GM18870 (cell line): Measurements from ENCODE around the gene IQSEC1.

Experiments used
- ATAC-seq: cut with Tn5 transposase; IDR thresholded peaks from one replicate; pipeline ENCODE4 v1.9.1; 2021; ENCODE audit warnings: moderate library complexity; ENCODE audit not compliant: unreplicated experiment

The IQSEC1 gene

DNA sequence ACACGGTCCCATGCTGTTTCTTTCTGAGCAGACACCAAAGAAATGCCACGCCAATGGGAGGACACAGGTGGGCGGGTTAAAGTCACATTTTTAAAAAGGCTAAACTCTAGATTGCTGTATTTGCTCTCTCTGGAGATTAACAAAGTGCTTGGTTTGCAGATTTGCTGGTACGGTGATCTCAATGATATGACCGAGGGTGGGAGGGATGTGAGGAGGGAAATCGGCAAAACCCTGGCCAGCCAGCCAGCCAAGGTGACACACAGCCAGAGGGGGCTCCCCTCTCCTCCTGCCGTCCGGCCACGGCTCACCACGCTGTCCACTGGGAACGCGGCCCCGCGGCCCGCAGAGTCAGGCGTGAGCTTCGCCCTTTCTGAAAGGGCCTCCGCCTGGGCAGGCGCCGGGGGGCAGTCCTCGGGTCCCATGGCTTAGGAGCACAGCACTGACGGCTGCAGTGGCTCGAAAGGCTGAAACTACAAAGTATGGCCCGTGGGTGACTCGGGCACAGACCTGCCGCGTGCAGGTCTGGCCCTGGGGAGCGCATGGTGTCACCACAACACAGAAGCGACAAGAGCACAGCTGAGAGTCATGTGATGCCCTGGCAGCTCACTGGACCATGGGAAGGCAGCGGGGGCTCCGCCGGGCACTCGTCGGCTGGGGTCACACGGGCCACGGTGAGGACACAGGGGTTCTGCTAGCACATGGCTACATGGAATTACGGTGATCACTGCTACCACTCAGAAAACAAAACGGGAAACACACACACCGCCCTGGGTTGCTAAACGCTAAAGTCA lies 174.1 kb downstream of the IQSEC1 start:
- ATAC-seq = no peak

DNA sequence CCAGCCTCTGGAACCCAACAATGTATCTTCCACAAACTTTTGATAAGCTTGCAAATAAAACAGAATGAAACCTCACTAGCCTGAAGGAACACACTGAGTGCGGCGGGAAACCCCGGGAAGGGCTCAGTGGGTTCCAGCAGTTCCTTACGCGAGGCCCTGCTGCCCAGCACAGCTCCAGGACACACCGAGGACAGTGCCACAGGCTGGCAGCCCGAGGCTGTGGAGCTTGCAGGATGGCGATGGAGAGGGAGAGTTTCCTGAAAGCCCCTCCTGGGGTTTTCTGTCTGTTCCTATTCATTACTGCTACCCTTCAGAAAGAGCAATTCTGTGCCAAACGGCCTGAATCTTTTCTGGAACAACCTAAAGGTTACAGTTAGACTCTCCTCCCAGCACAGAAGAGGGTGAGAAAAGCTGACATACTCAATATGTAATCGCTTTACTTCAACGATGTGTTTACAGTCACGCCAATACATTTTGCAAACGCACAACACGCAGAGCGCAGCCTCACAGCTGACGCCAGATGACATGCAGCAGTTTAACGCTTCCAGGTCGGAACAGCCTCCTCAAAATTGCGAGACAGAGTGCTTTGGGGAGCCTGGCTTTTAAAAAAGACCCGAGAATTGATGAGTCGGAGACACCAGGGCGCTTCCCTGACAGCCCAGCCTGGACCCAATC lies 174.8 kb downstream of the IQSEC1 start:
- no peak for ATAC-seq

DNA sequence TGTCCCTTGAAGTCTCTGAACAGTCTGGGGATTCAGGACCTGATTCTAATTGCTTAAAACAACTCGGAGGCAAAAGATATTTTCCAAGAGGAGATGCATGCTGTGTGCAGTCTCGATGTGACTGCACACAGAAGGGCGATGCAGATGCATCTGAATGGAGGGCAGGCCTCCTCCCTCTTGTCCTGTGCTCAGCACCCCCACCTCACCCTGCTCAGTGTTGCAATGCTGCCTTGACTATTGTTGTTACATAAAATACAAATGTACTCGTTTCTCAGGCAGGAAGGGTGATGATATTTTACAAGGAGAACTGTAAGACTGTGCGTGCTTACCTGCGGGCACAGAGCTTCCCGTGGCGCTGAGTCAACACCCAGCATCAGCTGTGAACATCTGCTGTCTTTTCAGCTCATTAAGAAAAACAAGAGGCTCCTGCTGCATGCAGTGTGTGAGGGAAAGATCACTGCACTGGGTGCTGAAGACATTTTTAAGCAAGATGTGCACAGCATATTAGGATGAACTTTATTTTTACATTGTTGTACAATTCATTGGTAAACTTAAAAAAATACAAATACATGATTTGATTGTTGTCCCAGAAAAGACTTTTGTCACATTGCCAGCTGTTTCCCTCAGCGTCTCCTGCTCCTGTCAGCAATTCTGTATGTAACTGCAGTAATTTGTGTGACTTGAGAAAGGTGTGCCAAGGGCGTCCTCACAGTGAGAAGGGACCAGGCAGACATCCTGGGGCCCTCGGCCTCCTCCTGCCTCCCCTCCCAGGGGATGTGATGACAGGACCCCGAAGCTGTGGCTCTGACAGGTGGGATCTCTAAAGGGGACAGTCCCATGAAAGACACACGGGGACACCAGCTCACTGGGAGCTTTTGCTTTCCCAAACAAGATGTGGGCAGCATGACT lies 175.6 kb downstream of the IQSEC1 start:
- no peak for ATAC-seq

DNA sequence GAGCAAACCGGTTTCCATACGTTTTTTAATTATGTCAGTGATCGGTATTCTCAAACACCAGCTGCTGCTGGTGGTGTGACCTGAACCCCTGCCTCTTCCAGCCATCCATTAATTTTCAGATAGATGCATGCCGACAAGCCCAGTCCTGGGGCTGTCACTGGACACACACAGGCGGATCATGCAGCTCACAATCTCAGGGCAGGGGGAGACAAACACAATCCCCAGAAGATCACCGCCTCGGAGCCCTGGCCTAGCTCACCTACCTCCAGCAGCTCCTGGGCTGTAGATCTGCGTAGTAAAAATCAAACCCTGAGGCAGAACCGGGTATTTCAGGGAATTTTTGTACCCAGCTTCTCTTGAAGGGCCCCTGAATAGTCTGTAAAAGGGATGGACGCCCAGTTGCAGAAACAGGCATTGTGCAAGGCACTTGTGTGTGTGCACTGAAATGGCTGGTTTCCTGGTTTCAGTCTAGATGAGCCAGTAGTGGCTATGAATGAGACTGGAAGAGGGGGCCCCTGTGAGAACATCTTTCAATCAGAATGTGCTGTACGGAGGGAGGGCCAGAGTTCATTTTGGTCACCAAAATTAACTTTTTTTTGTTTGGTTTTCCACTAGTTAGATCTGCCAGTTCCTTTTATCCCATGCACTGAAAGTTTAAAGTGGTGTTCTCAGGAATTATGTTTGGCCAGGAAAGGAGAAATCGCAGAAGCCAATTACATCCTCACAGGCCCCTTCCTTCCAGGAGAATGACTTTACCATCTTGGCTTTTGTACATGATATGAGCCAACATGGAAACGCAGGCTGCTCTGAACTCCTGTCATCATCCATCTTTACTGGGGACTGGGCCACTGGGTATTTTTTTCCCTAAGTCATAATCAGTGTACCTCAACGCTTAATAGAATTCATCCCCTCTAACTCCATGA lies 176.9 kb downstream of the IQSEC1 start:
- ATAC-seq = no peak

DNA sequence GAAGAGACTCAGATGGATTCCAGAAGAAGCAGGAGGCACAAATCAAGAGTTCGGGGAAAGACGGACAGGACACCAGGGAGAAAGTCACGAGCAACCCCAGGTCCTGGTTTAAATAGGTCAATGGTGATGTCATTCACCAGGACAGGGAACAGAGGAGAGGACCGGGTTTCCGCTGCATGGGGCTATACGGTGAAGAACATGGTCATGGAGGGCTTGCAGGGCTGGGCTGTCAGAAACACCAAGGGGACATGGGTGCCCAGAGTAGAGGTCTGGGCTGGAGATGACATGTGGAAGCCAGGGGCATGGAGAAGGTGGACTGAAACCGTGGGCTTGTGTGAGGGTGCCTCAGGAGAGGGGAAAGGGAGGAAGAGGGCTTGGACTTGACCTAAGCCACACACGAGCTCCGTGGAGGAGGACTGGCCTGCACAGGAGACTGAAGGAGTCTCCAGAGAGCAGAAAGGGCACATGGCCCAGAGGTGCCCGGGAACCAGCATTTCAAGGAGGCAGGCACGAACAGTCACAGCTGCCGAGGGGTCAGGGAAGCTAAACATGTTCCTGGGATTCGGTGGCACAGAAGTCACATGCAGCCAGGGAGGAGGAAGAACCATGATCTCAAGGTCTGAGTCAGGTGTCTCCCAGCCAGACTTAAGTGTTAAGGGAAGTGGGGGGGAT lies 177.7 kb downstream of the IQSEC1 start:
- ATAC-seq = no peak

DNA sequence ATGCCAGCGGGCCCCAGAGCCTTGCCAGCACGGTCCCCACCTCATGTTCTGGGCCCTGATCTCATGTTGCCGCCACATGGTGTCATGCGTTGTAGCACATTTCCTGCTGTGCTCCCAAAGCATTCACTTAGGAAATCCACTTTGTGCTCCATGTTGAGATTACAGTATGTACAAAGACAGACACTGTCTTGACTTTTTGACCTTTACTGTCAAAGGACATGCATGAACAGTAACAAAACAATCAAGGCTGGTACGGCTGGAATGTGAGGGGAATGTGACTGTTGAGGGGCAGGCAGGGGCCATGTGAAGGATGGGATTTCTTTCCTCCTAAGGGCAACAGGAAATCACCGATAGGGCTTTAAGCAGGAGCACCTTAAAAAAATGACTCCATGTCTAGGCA lies 178.6 kb downstream of the IQSEC1 start:
- no peak for ATAC-seq

DNA sequence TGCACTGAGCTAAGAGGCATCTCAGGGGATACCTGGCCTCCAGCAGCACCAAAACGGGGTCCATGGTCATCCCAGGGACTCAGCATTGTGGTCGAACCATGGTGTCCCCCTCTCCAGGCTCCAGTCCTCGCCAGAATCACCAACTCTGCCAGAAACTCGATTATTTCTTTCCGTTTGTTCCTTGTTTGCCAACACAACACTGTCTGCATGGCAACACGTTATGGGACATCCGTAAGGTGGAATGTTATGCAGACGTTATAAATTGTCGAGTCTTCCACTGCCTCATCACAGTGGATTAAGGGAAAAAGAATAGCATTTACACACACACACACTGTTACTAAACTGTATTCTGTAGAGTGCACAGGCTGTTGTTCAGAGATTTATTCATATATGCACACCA lies 179.4 kb downstream of the IQSEC1 start:
- ATAC-seq = no peak

DNA sequence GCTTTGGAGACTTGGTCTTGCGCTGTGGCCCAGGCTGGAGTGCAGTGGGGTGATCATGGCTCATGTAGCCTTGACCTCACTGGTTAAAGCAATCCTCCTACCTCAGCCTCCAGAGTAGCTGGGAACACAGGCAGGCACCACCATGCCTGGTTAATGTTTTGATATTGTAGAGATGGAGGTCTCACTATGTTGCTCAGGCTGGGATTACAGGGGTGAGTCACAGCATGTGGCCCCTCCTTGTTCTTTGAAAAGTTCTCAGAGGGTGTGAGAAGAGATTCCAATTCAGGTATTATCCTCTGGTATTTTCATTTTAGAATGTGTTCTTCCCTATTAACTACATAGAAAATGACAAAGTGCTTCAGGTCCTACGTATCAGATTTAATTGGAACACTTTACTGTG lies 180.0 kb downstream of the IQSEC1 start:
- ATAC-seq = no peak

DNA sequence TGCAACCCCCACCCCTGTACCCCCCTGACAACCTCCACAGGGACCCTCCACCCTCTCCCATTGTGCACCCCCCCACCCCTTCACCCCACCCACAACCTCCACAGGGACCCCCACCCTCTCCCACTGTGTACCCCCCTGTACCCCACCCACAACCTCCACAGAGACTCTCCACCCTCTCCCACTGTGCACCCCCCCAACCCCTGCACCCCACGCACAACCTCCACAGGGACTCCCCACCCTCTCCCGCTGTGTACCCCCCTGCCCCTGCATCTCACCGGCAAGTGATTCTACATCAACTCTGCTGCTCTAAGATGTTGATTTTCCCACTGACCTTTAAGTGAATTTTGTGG lies 180.4 kb downstream of the IQSEC1 start:
- ATAC-seq = no peak

DNA sequence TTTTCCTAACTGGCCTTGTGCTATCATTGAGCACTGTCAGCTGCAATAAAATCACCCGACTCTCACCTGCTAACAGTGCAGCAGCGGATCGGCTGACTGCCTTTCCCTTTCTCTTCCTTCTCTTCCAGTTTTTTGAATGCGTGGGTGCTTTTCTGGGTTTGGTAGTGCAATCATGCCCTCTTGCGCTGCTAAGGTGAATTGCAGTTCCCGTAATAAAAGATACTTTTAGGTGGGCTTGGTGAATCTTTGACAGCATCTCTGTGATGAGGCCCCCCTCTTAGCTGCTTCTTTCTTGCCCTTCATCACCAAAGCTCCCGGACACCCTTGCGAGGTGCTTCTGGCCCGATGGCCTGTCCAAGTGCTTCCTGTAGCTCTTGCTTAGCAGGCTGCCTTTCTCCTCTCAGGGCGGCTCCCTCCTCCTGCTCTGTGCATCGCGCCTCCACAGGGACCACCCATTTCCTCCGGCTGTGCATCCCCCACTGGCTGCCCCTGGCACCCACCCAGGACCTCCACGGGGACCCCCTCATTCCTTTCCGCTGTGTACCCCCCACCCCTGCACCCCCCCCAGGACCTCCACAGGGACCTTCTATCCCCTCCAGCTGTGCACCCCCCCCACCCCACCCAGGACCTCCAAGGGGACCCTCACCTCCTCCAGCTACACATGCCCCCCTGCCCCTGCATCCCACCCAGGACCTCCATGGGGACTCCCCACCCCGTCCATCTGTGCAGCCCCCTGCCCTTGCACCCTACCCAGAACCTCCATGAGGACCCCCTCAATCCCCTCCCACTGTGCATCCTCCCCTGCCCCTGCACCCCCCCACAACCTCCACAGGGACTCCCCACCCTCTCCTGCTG lies 181.0 kb downstream of the IQSEC1 start:
- no peak for ATAC-seq

DNA sequence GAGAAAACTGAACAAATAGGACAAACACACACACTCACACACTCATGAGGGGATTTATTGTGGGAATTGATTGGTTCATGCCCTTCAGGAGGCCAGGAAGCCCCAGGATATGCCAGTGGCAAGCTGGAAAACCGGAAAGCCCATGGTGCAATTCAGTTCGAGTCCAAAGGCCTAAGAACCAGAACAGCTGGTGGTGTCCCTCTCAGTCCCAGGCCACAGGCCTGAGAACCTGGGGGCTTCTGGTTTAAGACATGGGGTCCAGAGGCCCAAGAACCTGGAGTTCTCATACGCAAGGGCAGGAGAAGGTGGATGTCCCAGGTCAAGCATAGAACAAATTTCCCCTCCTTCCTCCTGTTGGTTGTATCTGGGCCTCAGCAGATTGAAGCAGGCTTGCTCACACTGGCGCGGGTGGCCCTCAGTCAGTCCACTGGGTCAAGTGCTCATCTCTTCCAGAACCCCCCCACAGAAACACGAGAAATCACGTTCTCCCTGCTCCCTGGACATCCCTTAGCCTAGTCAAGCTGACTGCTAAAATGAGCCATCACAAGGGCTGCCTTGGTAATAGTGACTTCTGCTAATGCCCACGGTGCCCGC lies 181.7 kb downstream of the IQSEC1 start:
- ATAC-seq = no peak

DNA sequence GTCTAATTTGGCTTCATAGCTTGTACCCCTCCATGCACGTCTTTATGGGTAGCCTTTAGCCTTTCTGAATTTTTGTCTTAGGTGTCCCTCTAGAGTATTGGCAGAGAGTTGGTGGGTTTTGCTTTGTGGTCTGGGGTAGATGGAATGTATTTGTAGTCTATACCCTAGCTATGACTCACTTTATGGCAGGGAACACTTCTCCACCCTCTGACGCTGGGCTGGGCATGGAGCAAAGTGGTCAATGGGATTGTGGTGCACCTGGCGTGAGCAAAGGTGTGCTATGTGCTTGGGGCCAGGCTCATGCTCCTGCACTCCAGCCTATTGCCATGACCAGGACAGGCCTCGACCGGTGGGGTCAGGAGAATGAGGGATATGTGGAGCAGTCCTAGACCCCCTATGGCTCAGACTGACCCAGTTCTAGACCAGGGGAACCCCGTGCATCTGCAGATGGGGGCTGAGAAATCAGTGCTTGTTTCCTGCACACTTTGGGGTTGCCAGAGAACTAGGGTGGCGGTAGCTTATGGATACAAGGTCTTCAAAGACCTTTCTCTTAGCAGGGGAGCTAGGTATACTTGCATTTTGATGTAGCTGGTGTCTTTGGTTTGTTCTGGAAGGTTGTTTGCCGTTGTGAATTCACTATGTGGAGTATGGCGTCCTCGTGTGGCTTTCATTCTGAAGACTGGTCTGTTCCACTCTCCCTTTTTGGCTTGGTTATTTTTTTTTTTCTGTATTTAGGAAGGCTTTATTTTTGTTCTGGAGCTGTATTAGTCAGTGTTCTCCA lies 182.4 kb downstream of the IQSEC1 start:
- no peak for ATAC-seq

DNA sequence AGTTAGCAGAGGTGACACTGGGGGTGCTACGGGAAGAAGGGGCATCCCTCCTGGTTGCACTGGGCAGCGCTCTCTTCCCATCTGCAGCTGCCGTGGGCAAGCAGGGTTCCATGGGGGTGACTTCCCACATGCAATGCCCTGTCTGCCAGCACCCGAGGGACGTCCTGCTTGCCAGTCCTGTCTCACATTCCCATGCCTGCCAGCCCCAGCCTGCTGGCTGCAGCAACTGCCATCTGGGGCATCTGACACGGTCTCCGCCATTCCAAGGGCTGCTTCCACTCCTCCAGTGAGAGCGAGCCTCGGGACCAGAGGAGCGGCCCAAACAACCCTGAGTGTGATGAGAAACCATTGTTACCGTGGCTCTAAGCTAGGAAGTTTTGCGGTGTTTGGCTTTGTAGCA lies 186.5 kb downstream of the IQSEC1 start:
- ATAC-seq = no peak

DNA sequence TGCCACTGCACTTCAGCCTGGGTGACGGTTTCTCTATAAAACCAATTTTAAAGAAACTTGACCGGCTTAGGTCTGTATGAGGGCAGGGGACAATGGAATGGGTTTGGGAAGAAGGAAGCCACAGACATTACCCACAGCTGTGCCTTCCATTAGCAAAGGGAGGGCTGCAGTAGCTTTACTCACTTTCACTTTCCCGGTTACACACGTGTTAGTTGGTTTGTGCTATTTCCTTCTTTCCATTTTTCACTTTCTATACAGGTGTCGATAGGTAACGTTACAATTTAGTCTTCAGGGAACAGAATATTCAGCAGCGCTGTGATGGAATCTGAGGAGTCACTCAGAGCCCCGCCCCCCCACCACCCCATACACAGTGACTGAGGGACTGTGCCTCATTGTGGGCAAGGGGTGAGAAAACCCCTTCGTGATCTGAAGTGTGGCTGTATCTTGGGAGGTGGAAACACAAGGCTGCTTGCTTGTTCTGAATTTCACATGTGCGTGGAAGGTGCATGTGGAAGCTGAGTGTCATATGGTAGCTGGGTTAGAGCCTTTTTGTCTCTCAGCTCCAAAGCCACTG lies 187.0 kb downstream of the IQSEC1 start:
- no peak for ATAC-seq

DNA sequence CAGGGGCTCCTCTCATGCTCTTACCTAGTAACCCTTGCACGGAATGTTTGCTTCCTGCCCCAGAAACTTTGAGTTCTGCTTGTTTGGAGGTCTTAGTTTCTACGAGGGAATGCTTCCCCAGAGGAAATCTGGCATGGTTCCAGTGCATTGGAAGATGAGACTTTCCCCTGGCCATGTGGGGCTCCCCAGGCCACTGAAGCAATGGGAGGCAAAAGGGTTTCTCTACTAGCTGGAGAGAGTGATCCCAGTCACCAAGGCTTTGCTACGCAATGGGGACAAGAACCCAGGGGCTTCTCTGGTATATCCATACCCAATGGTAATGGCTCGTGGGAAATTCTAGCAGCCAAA lies 187.7 kb downstream of the IQSEC1 start:
- no peak for ATAC-seq

DNA sequence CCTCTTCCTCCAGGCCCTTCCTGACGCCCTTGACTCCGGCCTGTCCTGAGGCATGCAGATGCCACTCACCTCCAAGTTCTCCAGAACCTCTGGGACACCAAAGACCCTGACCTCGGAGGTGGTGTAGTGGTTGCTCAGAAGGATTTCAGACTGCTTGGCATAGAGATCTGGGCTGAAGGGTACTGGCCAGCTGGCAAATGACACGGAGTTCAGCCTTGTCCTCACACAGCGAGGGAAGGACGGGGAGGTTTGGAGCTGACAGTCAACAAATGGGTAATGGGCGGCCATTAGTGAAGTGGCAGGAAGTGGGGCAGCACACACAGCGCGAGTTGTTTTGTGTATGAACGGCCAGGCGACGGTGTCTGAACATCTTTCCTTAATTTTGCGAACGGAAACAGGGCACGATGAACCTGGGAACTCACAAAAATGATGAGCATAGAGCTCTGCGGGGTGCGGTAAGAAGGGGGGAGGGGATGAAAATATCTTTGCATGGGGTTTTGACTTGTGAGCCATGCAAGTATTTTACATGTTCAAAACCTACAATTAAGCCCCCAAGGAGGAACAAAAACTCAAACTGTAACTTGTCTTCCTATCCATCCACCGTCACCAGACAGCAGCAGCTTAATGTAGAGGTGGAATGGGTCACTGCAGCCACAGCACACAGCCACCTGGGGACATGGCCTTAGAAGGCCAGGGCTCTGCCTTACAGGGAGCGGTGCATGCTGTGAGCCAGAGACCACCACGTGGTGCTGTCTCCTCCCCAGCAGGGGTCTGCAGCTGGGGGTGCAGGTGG lies 188.2 kb downstream of the IQSEC1 start:
- no peak for ATAC-seq

DNA sequence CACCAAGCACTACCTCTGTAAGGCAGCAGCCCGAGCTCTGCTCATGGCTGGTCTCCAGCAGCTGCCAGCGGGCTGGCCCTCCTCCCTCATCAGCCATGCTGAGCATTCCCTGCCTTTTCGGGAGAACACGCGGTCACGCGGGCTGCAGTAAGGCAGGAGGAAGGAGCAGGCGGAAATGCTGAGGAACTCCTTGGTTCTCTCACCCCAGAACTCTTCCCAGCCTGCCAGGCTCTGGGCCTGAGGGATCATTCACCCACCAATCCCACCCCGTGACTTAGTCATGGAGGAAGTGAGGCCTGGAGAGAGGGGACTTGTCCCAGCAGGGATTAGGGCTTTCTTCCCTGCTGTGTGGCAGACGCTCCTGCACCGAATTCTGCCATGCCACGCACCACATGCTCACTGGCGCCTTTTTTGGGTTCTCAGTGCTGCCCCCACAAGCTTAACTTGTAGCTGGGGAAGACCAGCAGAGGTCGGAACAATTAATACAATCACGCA lies 189.0 kb downstream of the IQSEC1 start:
- no peak for ATAC-seq
